ENCODE measurements around the gene SKP1.
A peak's percentile ranks its signal among the peaks of the same experiment; 100 is the strongest.

Gene SKP1

GRCh38 chr5:134176511-134177368 is at the start of gene SKP1:
TSS of gene SKP1 (minus strand) at chr5:134176950. CDS start at chr5:134174022, 2,928 bp downstream.
- Histone ChIP-seq H3K36me3 (ENCODE audit: control insufficient read depth in 2 of 2, insufficient read depth in 1 of 2, low read length in 2 of 2) (peaks cover 15 to 20% of the 10 kb centered on the region in 2 experiments), H3K27ac (ENCODE audit: extremely low read depth, low read depth, low read length) (peak within 1 kb of the TSS; percentile 98), H3K4me1 (ENCODE audit: control insufficient read depth, insufficient read depth, low read length) (peaks cover 10% of the 10 kb centered on the region), H3K9me3 (ENCODE audit: control insufficient read depth, insufficient read depth, low read depth, low read length) (no peaks in the 10 kb centered on the region), H3K4me3 (ENCODE audit: low read depth, low read length) (peak within 1 kb of the TSS; percentile 96)
- ChIA-PET CTCF (interaction anchor here (0.5 to 0.8 kb wide), 4 partner anchors 10 to 251 kb away, joined by 3 to 4 read pairs (median 3); no protein-coding TSS in a partner anchor), POLR2A (interaction anchor here (0.5 to 2.1 kb wide), 24 partner anchors 8 to 207 kb away, joined by 3 to 15 read pairs (median 4); partner anchors contain the start of genes PPP2CA and UBE2B)
- peak; percentile 92 for TF ChIP-seq KLF16 (tag by site-specific recombination; IDR thresholded peaks at IDR 0.05)
- peak; percentile 98 for TF ChIP-seq ZNF501 (tag by site-specific recombination; IDR thresholded peaks at IDR 0.05)
- TF ChIP-seq KLF7 (tag by site-specific recombination; IDR thresholded peaks at IDR 0.05; ENCODE audit: borderline replicate concordance): 0 out of 2 replicates have a peak, but pooled peaks have one; percentile 31
- TF ChIP-seq ZNF560 (tag by site-specific recombination; IDR thresholded peaks at IDR 0.05; ENCODE audit: borderline replicate concordance): no peak
- TF ChIP-seq PRDM2 (tag by site-specific recombination; IDR thresholded peaks at IDR 0.05; ENCODE audit: borderline replicate concordance): no peak
- peak; percentile 70 for TF ChIP-seq ZBTB26 (tag by site-specific recombination; optimal IDR thresholded peaks at IDR 0.05)
- no peak for TF ChIP-seq ZNF473 (tag by site-specific recombination; IDR thresholded peaks at IDR 0.05)
- TF ChIP-seq ZNF600 (tag by site-specific recombination; IDR thresholded peaks at IDR 0.05): peak; percentile 86
- 0 out of 2 replicates have a peak, but pooled peaks have one; percentile 58 for TF ChIP-seq ZNF18 (tag by site-specific recombination; IDR thresholded peaks at IDR 0.05)
- TF ChIP-seq ZNF488 (tag by site-specific recombination; IDR thresholded peaks at IDR 0.05): no peak
- TF ChIP-seq MZF1 (tag by site-specific recombination; IDR thresholded peaks at IDR 0.05; ENCODE audit: borderline replicate concordance): no peak
- no peak for TF ChIP-seq MYNN (tag by site-specific recombination; IDR thresholded peaks at IDR 0.05; ENCODE audit: borderline replicate concordance)
- peak; percentile 30; the same call in 1 of the 2 replicates for TF ChIP-seq ZNF639 (tag by site-specific recombination; IDR thresholded peaks at IDR 0.05)
- no peak; the same call in 1 of the 2 replicates for TF ChIP-seq YY1 (tag by site-specific recombination; IDR thresholded peaks at IDR 0.05)
- TF ChIP-seq ZBTB48 (tag by site-specific recombination; IDR thresholded peaks at IDR 0.05): 0 out of 2 replicates have a peak, but pooled peaks have one; percentile 28
- no peak for TF ChIP-seq ZNF37A (tag by site-specific recombination; IDR thresholded peaks at IDR 0.05)
- TF ChIP-seq ZNF211 (tag by site-specific recombination; IDR thresholded peaks at IDR 0.05; ENCODE audit: low read depth): no peak
- TF ChIP-seq GLI4 (tag by site-specific recombination; IDR thresholded peaks at IDR 0.05): no peak; the same call in 1 of the 2 replicates
- no peak for TF ChIP-seq ZNF837 (tag by site-specific recombination; IDR thresholded peaks at IDR 0.05)
- no peak for TF ChIP-seq ZNF174 (tag by site-specific recombination; IDR thresholded peaks at IDR 0.05)
- TF ChIP-seq ZNF830 (tag by site-specific recombination; IDR thresholded peaks at IDR 0.05; ENCODE audit: low read depth): no peak
- TF ChIP-seq ZNF132 (tag by site-specific recombination; IDR thresholded peaks at IDR 0.05; ENCODE audit: borderline replicate concordance): no peak
- peak; percentile 94 for TF ChIP-seq ZNF335 (tag by site-specific recombination; conservative IDR thresholded peaks at IDR 0.05)
- TF ChIP-seq HOXC10 (CRISPR knock-in tag; IDR thresholded peaks at IDR 0.05): no peak
- TF ChIP-seq ZNF140 (tag by site-specific recombination; IDR thresholded peaks at IDR 0.05): no peak
- TF ChIP-seq ZNF184 (tag by site-specific recombination; IDR thresholded peaks at IDR 0.05): no peak

Data from HEK293 (cell line).